SK-N-SH (cell line): Measurements from ENCODE around the gene FKBP5. TPM values are rescaled to one million over a fixed set of nuclear protein-coding genes. Genes with fewer than 3 reads are reported as not detected.

ENCODE experiments used
- CTCF ChIA-PET: fragments of 300-600, 350-600 bp; formaldehyde crosslinking; extraction: SDS; loops from one replicate; lab custom pipeline; 2021; lab: Yijun Ruan, JAX
- POLR2A ChIA-PET: fragments of 350-600 bp; sonication (Branson Sonifier 250); formaldehyde crosslinking; extraction: SDS; loops from one replicate; lab custom pipeline; 2020; ENCODE audit warnings: antibody characterized with exemption, inconsistent platforms; lab: Yijun Ruan, JAX
- DNase-seq: peaks from one replicate; pipeline ENCODE4 v3.0.0; 2012
- H2AFZ ChIP-seq: fragments of 200-600 bp; sonication (generic); 2 replicates; pipeline ENCODE4 v1.8.1; 2016; ENCODE audit warnings: antibody characterized with exemption, mild to moderate bottlenecking, low read depth
- H3F3A ChIP-seq: fragments of 200-600 bp; sonication (generic); replicated peaks from 2 replicates; pipeline ENCODE3; 2016; ENCODE audit warnings: antibody characterized with exemption, mild to moderate bottlenecking; ENCODE audit not compliant: insufficient read depth
- H3K27ac ChIP-seq, 2 experiments: fragments of 200-500 bp in 1 of 2; fragments of 200-600 bp in 1 of 2; sonication (Bioruptor generic) in 1 of 2; sonication (generic), shearing (Covaris generic) in 1 of 2; 2 replicates each; pipeline versions ENCODE4 v1.5.1 to v1.6.1; 2014 to 2016; ENCODE audit warnings: low read depth in 2 of 2, inconsistent platforms in 1 of 2, low read length in 1 of 2, mild to moderate bottlenecking in 1 of 2, mixed read lengths in 1 of 2
- H3K27me3 ChIP-seq: fragments of 200-600 bp; sonication (generic), shearing (Covaris generic); 2 replicates; pipeline ENCODE4 v1.6.1; 2016; ENCODE audit warnings: mixed run types; ENCODE audit not compliant: insufficient read depth
- H3K36me3 ChIP-seq, 2 experiments: fragments of 200-500 bp in 1 of 2; fragments of 200-600 bp in 1 of 2; sonication (Bioruptor generic) in 1 of 2; sonication (generic) in 1 of 2; replicated peaks in 1 of 2; 2 replicates each; pipeline versions ENCODE3 to v1.5.1; 2014 to 2016; ENCODE audit warnings: low read length in 1 of 2, mild to moderate bottlenecking in 1 of 2; ENCODE audit not compliant: insufficient read depth in 2 of 2, control insufficient read depth in 1 of 2
- H3K4me1 ChIP-seq, 2 experiments: fragments of 200-500 bp in 1 of 2; fragments of 200-600 bp in 1 of 2; sonication (Bioruptor generic) in 1 of 2; sonication (generic), shearing (Covaris generic) in 1 of 2; 2 replicates each; pipeline versions ENCODE4 v1.5.1 to v1.6.1; 2014 to 2016; ENCODE audit warnings: low read depth in 1 of 2, low read length in 1 of 2, mixed run types in 1 of 2; ENCODE audit not compliant: insufficient read depth in 2 of 2, control insufficient read depth in 1 of 2
- H3K4me2 ChIP-seq: fragments of 200-600 bp; sonication (generic), shearing (Covaris generic); 2 replicates; pipeline ENCODE4 v1.6.1; 2017; ENCODE audit warnings: mixed run types
- H3K4me3 ChIP-seq, 2 experiments: fragments of 200-500 bp in 1 of 2; fragments of 200-600 bp in 1 of 2; sonication (Bioruptor generic) in 1 of 2; sonication (generic), shearing (Covaris generic) in 1 of 2; 2 replicates each; pipeline versions ENCODE4 v1.5.1 to v1.8.1; 2014 to 2016; ENCODE audit warnings: low read depth in 2 of 2, inconsistent platforms in 1 of 2, low read length in 1 of 2, mild to moderate bottlenecking in 1 of 2, mixed read lengths in 1 of 2, moderate library complexity in 1 of 2
- H3K79me2 ChIP-seq: fragments of 200-600 bp; sonication (generic); 2 replicates; pipeline ENCODE4 v1.8.1; 2017; ENCODE audit warnings: mild to moderate bottlenecking; ENCODE audit not compliant: insufficient read depth
- H3K9ac ChIP-seq: fragments of 200-600 bp; sonication (generic); 2 replicates; pipeline ENCODE4 v1.6.1; 2017; ENCODE audit warnings: mixed run types
- H3K9me2 ChIP-seq: fragments of 200-600 bp; sonication (generic); 2 replicates; pipeline ENCODE4 v1.6.1; 2017; ENCODE audit warnings: mixed run types
- H3K9me3 ChIP-seq: fragments of 200-600 bp; sonication (generic); 2 replicates; pipeline ENCODE4 v1.6.1; 2017; ENCODE audit warnings: mixed run types, mild to moderate bottlenecking, moderate library complexity
- H4K20me1 ChIP-seq: fragments of 200-600 bp; sonication (generic); 2 replicates; pipeline ENCODE4 v1.6.1; 2017; ENCODE audit warnings: mild to moderate bottlenecking, mixed run types; ENCODE audit not compliant: insufficient read depth
- CHD2 ChIP-seq: fragments of 150-350 bp; IDR thresholded peaks from 2 replicates; pipeline ENCODE4 v1.6.1; 2018; ENCODE audit warnings: low read length; ENCODE audit not compliant: partially characterized antibody
- ELF1 ChIP-seq: IDR thresholded peaks from 2 replicates; pipeline ENCODE4 v1.4.0; 2012
- EP300 ChIP-seq, 2 experiments: IDR thresholded peaks; 2 replicates each; pipeline versions ENCODE4 v1.4.0 to v1.6.1; 2012; ENCODE audit warnings: borderline replicate concordance in 1 of 2, low read depth in 1 of 2, low read length in 1 of 2
- FOXJ3 ChIP-seq: sonication (generic); formaldehyde crosslinking; IDR thresholded peaks from 2 replicates; pipeline ENCODE4 v1.5.1; 2020; ENCODE audit warnings: mild to moderate bottlenecking, missing genetic modification reagents
- FOXM1 ChIP-seq: IDR thresholded peaks from 2 replicates; pipeline ENCODE4 v1.4.0; 2012; ENCODE audit warnings: low read depth, mild to moderate bottlenecking
- GABPA ChIP-seq: IDR thresholded peaks from 2 replicates; pipeline ENCODE4 v1.4.0; 2012; ENCODE audit warnings: low read depth, mild to moderate bottlenecking
- GATA2 ChIP-seq: sonication (generic); formaldehyde crosslinking; IDR thresholded peaks from 2 replicates; pipeline ENCODE4 v1.5.0; 2020; ENCODE audit warnings: mild to moderate bottlenecking, missing genetic modification reagents
- JUND ChIP-seq: IDR thresholded peaks from 2 replicates; pipeline ENCODE4 v1.4.0; 2012
- MAX ChIP-seq: IDR thresholded peaks from 2 replicates; pipeline ENCODE4 v1.4.0; 2012; ENCODE audit warnings: low read depth
- MEF2A ChIP-seq: IDR thresholded peaks from 2 replicates; pipeline ENCODE4 v1.4.0; 2012; ENCODE audit warnings: low read depth, borderline replicate concordance
- NFIC ChIP-seq: IDR thresholded peaks from 2 replicates; pipeline ENCODE4 v1.4.0; 2012; ENCODE audit warnings: borderline replicate concordance
- PBX3 ChIP-seq: IDR thresholded peaks from 2 replicates; pipeline ENCODE4; 2012
- POLR2AphosphoS5 ChIP-seq: IDR thresholded peaks from 2 replicates; pipeline ENCODE4 v1.6.1; 2012; ENCODE audit warnings: low read depth, low read length
- RAD21 ChIP-seq: IDR thresholded peaks from 2 replicates; pipeline ENCODE4 v1.6.1; 2012; ENCODE audit warnings: mild to moderate bottlenecking, low read length
- RCOR1 ChIP-seq: fragments of 150-350 bp; IDR thresholded peaks from 2 replicates; pipeline ENCODE4 v1.6.1; 2017; ENCODE audit warnings: antibody characterized with exemption, low read length
- REST ChIP-seq: IDR thresholded peaks from 2 replicates; pipeline ENCODE4 v1.6.1; 2012; ENCODE audit warnings: mild to moderate bottlenecking, low read depth, low read length, moderate library complexity
- RFX5 ChIP-seq: IDR thresholded peaks from 2 replicates; pipeline ENCODE4 v1.6.1; 2012; ENCODE audit warnings: mild to moderate bottlenecking, improper control_type of control experiment, low read length
- RXRA ChIP-seq: IDR thresholded peaks from 2 replicates; pipeline ENCODE4 v1.4.0; 2012; ENCODE audit warnings: low read depth, mild to moderate bottlenecking, borderline replicate concordance
- SIN3A ChIP-seq: IDR thresholded peaks from 2 replicates; pipeline ENCODE4 v1.6.1; 2012; ENCODE audit warnings: low read depth, mild to moderate bottlenecking, low read length, moderate library complexity, borderline replicate concordance
- SMC3 ChIP-seq: IDR thresholded peaks from 2 replicates; pipeline ENCODE4 v1.6.1; 2012; ENCODE audit warnings: low read depth, low read length, improper control_type of control experiment
- TAF1 ChIP-seq: IDR thresholded peaks from 2 replicates; pipeline ENCODE4 v1.6.1; 2012; ENCODE audit warnings: low read depth, mild to moderate bottlenecking, low read length, moderate library complexity, borderline replicate concordance
- TCF12 ChIP-seq: IDR thresholded peaks from 2 replicates; pipeline ENCODE4 v1.4.0; 2012
- TEAD4 ChIP-seq: IDR thresholded peaks from 2 replicates; pipeline ENCODE4 v1.4.0; 2012; ENCODE audit warnings: mild to moderate bottlenecking, borderline replicate concordance; ENCODE audit not compliant: insufficient read depth
- USF1 ChIP-seq: IDR thresholded peaks from 2 replicates; pipeline ENCODE4 v1.4.0; 2012; ENCODE audit warnings: low read depth, borderline replicate concordance
- USF2 ChIP-seq: fragments of 150-350 bp; IDR thresholded peaks from 2 replicates; pipeline ENCODE4 v1.6.1; 2017; ENCODE audit warnings: antibody characterized with exemption, low read length, low read depth, borderline replicate concordance
- YY1 ChIP-seq: IDR thresholded peaks from 2 replicates; pipeline ENCODE4 v1.4.0; 2012; ENCODE audit warnings: low read depth, mild to moderate bottlenecking
- WGBS: methylation state at CpG from one replicate; pipeline ENCODE4 v1.1.6; 2017; ENCODE audit warnings: low lambda C conversion rate; 5-methylcytosine and 5-hydroxymethylcytosine counted together
- polyA plus RNA-seq, 3 experiments: library from polyadenylated mRNA; depleted of rRNA; stranded (reverse); fragments of >200 nt; gene quantifications; 2 replicates each; pipeline ENCODE4 v1.2.3, GENCODE V29; 2012

The FKBP5 gene
- polyA plus RNA-seq, 1 of the 3 experiments (the other 2 are of a cell fraction), result 5.1 TPM

- POLR2A ChIA-PET, result interaction anchor here (0.6 to 1.1 kb wide), 2 partner anchors 58 to 388 kb away, joined by 3 to 4 read pairs; no protein-coding TSS in a partner anchor
- TF ChIP-seq NFIC (no peak), GABPA (peak; percentile 54), JUND (no peak), TAF1 (peak; percentile 27; the same call in 1 of the 2 replicates), GATA2 (CRISPR knock-in tag) (no peak), TCF12 (peak; percentile 31; the same call in 1 of the 2 replicates), USF1 (no peak), FOXJ3 (CRISPR knock-in tag) (no peak), FOXM1 (peak; percentile 31; the same call in 1 of the 2 replicates), RFX5 (no peak; the same call in 1 of the 2 replicates), RAD21 (peak; percentile 27), SMC3 (peak; percentile 6; the same call in 1 of the 2 replicates), SIN3A (no peak; the same call in 1 of the 2 replicates), RXRA (peak; percentile 65; the same call in 1 of the 2 replicates), POLR2AphosphoS5 (peak; percentile 39), PBX3 (peak; percentile 34), TEAD4 (no peak), MEF2A (no peak), CHD2 (peak; percentile 73), MAX (peak; percentile 85), RCOR1 (no peak), EP300 (IDR thresholded peaks at IDR 0.05; ENCODE audit: borderline replicate concordance in 1 of 2, low read depth in 1 of 2, low read length in 1 of 2) (peak in 1 of 2 experiments; percentile 58; a peak in 2 of 4 replicates), ELF1 (no peak), REST (no peak), YY1 (no peak), USF2 (no peak)
Observed at GRCh38 chr6:35731736-35732532, 43.2 kb upstream of the FKBP5 start.

More at GRCh38 chr6:35731736-35732532, 43.2 kb upstream of the FKBP5 start:
- no peaks in the 10 kb centered on the region for H3K9me2 ChIP-seq
- H3K4me2 ChIP-seq, result peak overlapping the region; percentile 99
- no peaks in the 10 kb centered on the region for H3F3A ChIP-seq
- H3K27ac ChIP-seq, result peak overlapping the region; percentile 92 to 98
- CTCF ChIA-PET, result interaction anchor here (1.2 to 11.0 kb wide), 3 partner anchors 95 to 208 kb away, joined by 3 to 271 read pairs (median 10); no protein-coding TSS in a partner anchor
- 4% methylated on average over 42 of the region's 61 CpGs for WGBS
- no peaks in the 10 kb centered on the region for H3K27me3 ChIP-seq
- peak overlapping the region; percentile 76 to 89 for H3K4me3 ChIP-seq
- peak; percentile 91 for DNase-seq
- no peaks in the 10 kb centered on the region for H3K9me3 ChIP-seq
- peak overlapping the region; percentile 81 for H2AFZ ChIP-seq
- H3K9ac ChIP-seq, result peak overlapping the region; percentile 93
- no peaks in the 10 kb centered on the region for H4K20me1 ChIP-seq
- H3K4me1 ChIP-seq, result peaks cover 5 to 34% of the 10 kb centered on the region in 2 experiments; a peak in 2 of 4 replicates
- H3K79me2 ChIP-seq, result no peaks in the 10 kb centered on the region
- no peaks in the 10 kb centered on the region for H3K36me3 ChIP-seq
